Heart left ventricle (tissue), 13 donors: ENCODE results near the gene MC3R.

Experiments used
- CTCF ChIP-seq, 12 donors: fragments of 200-600 bp; sonication (generic) in 4 of 12; IDR thresholded peaks; one replicate each; pipeline versions ENCODE4 v1.5.0 to v1.8.0; 2018 to 2022; ENCODE audit warnings: antibody characterized with exemption in 12 of 12, mild to moderate bottlenecking in 5 of 12
- POLR2A ChIP-seq, 2 donors: fragments of 450-650 bp; IDR thresholded peaks; one replicate each; pipeline ENCODE4 v1.6.1; 2017; ENCODE audit warnings: antibody characterized with exemption in 2 of 2, mild to moderate bottlenecking in 2 of 2, moderate library complexity in 2 of 2
- donor health status: ischemic (EF 13 %, LVEDD 7.1; RV severe dilation, severe dysfunction).
- donor health status: DM: no; HTN: yes; CAD: no.
- donor health status: DM: no; HTN: no; CAD: no.
- donor health status: ischemic (EF 25% LVEDD 6.9; RV normal size, moderate dysfunction).
- donor health status: ischemic (EF 25% LVEDD 5.7; RV mildly dilated, moderate dysfunction).
- donor health status: ischemic (EF 35%, LVEDD 5.7; RV mildly dilated, moderate dysfunction).
- donor health status: nonischemic (EF 11% LVEDD 7.7; RV severe dilation, severe dysfunction).
- donor health status: DM: yes; HTN: yes; CAD: no.
- donor health status: PGD.
- donor health status: ischemic (EF 29% LVEDD 5.4; RV normal size, mild dysfunction).
- donor health status: nonischemic (EF 23%, LVEDD 6.1; RV moderate dilation, normal function).

DNA sequence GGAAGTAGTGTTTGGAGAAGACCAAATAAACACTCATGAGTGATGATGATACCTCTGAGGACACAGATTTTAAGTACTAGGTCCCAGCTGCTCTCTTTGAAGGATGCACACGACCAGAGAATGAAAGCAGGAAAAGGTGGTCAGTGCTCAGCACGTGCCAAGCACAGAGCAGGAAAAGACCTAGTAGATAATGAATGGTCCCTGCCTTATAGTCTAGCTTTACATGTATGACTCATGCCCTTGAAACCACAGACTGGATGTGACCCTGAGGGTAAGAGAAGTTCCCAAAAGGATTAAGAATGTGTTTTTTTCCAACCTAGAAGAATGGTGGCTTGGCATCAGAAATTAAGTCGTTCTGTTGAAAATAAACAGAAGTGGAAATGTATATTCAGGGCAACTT lies 2.8 kb upstream of the MC3R start:
- TF ChIP-seq CTCF (IDR thresholded peaks at IDR 0.05) (no peak), POLR2A (IDR thresholded peaks at IDR 0.05) (no peak)
